ENCODE measurements around the gene NPEPPS.
"Not testable (repeated sequence)": the region's sequence is repeated elsewhere in the genome, so short reads cannot be mapped to it uniquely, and the experiment has no call there.

GRCh38 chr17:47520279-47520678, 10.6 kb upstream of the NPEPPS start:
- not testable (repeated sequence) for TF ChIP-seq CTCF, POLR2A, EP300, POLR2AphosphoS5 (IDR thresholded peaks at IDR 0.05)

Measured in suprapubic skin (tissue), 4 donors.